ENCODE data around the gene RFX7.

DNA sequence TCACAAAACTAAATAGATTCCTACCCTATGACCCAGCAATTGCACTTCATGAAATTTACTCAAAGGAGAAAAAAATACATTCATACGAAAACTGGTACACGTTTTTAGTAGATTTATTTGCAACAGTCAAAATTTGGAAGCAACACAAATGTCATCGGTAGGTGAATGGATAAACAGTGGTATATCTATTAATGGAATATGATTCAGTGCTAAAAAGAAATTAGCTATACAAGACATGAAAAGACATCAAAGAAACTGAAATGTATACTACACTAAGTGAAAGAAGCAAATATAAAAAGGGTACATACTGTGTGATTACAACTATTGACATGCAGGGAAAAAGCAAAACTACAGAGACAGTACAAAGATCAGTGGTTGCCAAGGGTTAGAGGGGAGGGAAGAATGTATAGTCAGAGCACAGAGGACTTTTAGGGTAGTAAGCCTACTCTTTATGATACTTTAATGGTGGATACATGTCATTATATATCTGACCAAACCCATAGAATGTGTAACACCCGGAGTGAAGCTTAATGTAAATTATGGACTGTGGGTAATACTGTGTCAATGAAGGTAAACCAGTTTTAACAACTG is 31.6 kb downstream of the RFX7 start:
- TF ChIP-seq, protein P1, sequence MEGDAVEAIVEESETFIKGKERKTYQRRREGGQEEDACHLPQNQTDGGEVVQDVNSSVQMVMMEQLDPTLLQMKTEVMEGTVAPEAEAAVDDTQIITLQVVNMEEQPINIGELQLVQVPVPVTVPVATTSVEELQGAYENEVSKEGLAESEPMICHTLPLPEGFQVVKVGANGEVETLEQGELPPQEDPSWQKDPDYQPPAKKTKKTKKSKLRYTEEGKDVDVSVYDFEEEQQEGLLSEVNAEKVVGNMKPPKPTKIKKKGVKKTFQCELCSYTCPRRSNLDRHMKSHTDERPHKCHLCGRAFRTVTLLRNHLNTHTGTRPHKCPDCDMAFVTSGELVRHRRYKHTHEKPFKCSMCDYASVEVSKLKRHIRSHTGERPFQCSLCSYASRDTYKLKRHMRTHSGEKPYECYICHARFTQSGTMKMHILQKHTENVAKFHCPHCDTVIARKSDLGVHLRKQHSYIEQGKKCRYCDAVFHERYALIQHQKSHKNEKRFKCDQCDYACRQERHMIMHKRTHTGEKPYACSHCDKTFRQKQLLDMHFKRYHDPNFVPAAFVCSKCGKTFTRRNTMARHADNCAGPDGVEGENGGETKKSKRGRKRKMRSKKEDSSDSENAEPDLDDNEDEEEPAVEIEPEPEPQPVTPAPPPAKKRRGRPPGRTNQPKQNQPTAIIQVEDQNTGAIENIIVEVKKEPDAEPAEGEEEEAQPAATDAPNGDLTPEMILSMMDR (IDR thresholded peaks at IDR 0.05; ENCODE audit: low read depth, low read length) = no peak
- no peak for TF ChIP-seq POLR2A (IDR thresholded peaks at IDR 0.05; ENCODE audit: extremely low read depth, insufficient read length)

Measured in NB4 (cell line).